Measurements from ENCODE around the gene SORCS3.

- TF ChIP-seq EZH2 (IDR thresholded peaks at IDR 0.05; ENCODE audit: insufficient read depth, poor library complexity, severe bottlenecking), result no peak
- TF ChIP-seq EZH2phosphoT487 (IDR thresholded peaks at IDR 0.05; ENCODE audit: insufficient read depth, low read depth), result no peak
Measured at GRCh38 chr10:104694074-104694473, 53.0 kb downstream of the SORCS3 start.
